GM12801 (cell line): ENCODE results near the gene SPDYE3.

Source experiments
- TF ChIP-seq, protein P1 (sequence below): IDR thresholded peaks from one replicate; pipeline ENCODE4 v1.5.1; 2011; ENCODE audit warnings: control low read depth; ENCODE audit not compliant: insufficient read length; ENCODE audit errors: extremely low read depth

The SPDYE3 gene

DNA sequence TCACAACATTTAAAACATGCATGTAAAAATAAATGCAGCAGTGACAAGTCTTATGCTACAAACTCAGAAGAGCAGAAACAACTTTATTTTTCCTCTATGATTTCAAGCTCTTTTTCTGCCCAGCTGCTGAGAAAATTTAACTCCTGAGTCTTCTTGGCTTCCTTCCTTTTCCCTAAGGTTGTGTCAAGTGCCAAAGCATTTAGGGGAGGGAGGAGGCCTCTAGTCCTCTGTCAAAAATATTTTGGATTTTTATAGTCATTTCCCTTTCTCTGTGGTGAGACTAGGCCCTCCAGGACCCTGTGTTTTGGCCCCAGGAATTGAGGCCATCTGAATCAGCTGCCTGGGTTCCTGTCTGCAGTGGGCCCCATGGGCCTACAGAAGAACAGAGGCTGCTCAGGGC lies 39.4 kb downstream of the SPDYE3 start:
- TF ChIP-seq, protein P1, sequence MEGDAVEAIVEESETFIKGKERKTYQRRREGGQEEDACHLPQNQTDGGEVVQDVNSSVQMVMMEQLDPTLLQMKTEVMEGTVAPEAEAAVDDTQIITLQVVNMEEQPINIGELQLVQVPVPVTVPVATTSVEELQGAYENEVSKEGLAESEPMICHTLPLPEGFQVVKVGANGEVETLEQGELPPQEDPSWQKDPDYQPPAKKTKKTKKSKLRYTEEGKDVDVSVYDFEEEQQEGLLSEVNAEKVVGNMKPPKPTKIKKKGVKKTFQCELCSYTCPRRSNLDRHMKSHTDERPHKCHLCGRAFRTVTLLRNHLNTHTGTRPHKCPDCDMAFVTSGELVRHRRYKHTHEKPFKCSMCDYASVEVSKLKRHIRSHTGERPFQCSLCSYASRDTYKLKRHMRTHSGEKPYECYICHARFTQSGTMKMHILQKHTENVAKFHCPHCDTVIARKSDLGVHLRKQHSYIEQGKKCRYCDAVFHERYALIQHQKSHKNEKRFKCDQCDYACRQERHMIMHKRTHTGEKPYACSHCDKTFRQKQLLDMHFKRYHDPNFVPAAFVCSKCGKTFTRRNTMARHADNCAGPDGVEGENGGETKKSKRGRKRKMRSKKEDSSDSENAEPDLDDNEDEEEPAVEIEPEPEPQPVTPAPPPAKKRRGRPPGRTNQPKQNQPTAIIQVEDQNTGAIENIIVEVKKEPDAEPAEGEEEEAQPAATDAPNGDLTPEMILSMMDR, result no peak

- TF ChIP-seq, protein P1, result no peak
Observed at GRCh38 chr7:100348805-100349204, 41.3 kb downstream of the SPDYE3 start.

- TF ChIP-seq, protein P1, result no peak
Observed at GRCh38 chr7:100349757-100350156, 42.3 kb downstream of the SPDYE3 start.

GRCh38 chr7:100351657-100352058 lies 44.2 kb downstream of the SPDYE3 start:
- TF ChIP-seq, protein P1, result no peak

GRCh38 chr7:100352984-100353684 lies 45.6 kb downstream of the SPDYE3 start:
- TF ChIP-seq, protein P1, result no peak

DNA sequence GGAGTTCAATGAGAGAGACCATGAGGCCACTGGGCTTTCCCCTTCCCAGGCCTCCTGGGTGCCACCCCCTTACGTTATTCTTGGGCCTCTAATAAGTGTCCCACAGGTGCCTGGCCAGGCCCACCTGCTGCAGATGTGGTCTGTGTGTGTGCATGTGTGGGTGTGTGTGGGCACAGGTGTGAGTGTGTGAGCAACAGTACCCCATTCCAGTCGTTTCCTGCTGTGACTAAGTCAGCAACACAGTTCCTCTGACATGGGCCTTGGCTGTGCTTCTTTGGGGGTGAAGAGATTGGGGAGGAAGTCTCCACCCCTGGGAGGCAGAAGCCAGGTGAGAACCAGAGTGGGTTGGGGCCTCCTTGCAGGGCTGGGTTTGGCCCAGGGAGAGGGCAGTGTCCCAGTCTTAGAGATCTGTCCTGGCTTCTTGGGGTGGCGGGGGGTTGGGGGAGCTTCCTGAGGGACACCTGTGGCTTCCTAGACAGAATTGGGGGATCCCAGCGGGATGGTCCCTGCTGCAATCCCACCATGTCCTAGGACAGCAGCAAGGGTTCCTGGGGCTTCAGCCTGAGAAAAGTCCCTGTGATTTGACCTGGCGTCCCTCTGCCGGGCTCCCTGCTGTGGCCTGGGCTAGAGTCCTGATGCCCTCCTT lies 46.3 kb downstream of the SPDYE3 start:
- TF ChIP-seq, protein P1, result no peak

- TF ChIP-seq, protein P1, result no peak
Observed at GRCh38 chr7:100356416-100357068, 49.0 kb downstream of the SPDYE3 start.
